OCI-LY1 (cell line): ENCODE measurements around the gene RGS9.

ENCODE experiments used
- EZH2 ChIP-seq: fragments of 200-600 bp; sonication (generic), shearing (Covaris generic); IDR thresholded peaks from 2 replicates; pipeline ENCODE4 v1.8.0; 2017; ENCODE audit warnings: borderline replicate concordance, mixed run types, mild to moderate bottlenecking, antibody characterized with exemption, low read length, moderate library complexity, mixed read lengths
- TF ChIP-seq, protein P1 (sequence below): fragments of 200-600 bp; sonication (generic), shearing (Covaris generic); IDR thresholded peaks from 2 replicates; pipeline ENCODE4 v1.5.1; 2017; ENCODE audit warnings: mild to moderate bottlenecking, antibody characterized with exemption, low read length, moderate library complexity, mixed read lengths

DNA sequence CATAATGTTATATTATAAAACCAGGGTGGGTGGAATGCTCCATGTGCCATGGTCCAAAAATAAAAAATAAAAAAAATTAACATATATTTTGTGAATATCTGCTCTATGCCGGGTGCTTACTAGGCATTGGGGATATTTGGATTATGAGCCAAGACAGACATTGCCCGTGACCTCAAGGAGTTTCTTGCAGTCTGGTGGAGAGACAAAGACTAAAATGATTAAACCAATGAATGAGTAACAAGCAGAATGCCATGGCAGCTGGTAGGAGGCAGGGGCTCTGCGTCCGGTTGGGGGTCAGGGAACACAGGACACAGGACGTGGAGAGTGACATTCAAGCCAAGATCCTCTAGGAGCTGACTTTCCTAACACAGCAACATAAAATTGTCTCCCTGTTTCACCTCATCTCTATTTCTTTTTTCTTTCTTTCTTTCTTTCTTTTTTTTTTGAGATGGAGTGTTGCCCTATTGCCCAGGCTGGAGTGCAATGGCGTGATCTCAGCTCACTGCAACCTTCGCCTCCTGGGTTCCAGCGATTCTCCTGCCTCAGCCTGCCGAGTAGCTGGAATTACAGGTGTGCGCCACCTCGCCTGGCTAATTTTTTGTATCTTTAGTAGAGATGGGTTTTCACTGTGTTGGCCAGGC lies 35.4 kb downstream of the RGS9 start:
- TF ChIP-seq, protein P1, sequence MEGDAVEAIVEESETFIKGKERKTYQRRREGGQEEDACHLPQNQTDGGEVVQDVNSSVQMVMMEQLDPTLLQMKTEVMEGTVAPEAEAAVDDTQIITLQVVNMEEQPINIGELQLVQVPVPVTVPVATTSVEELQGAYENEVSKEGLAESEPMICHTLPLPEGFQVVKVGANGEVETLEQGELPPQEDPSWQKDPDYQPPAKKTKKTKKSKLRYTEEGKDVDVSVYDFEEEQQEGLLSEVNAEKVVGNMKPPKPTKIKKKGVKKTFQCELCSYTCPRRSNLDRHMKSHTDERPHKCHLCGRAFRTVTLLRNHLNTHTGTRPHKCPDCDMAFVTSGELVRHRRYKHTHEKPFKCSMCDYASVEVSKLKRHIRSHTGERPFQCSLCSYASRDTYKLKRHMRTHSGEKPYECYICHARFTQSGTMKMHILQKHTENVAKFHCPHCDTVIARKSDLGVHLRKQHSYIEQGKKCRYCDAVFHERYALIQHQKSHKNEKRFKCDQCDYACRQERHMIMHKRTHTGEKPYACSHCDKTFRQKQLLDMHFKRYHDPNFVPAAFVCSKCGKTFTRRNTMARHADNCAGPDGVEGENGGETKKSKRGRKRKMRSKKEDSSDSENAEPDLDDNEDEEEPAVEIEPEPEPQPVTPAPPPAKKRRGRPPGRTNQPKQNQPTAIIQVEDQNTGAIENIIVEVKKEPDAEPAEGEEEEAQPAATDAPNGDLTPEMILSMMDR, result no peak
- TF ChIP-seq EZH2, result no peak
